HEK293 (cell line): ENCODE measurements around the gene PIP5K1B.

Source experiments
- CTCF ChIA-PET: fragments of 350-600 bp; formaldehyde crosslinking; extraction: SDS; loops from one replicate; lab custom pipeline; 2021; ENCODE audit warnings: antibody characterized with exemption; lab: Yijun Ruan, JAX
- POLR2A ChIA-PET: fragments of 300-600 bp; formaldehyde crosslinking; extraction: SDS; loops from one replicate; lab custom pipeline; 2020; ENCODE audit warnings: antibody characterized with exemption, inconsistent platforms; lab: Yijun Ruan, JAX
- H3K27ac ChIP-seq: fragments of 200-500 bp; sonication (Bioruptor generic); 2 replicates; pipeline ENCODE4 v1.5.1; 2014; ENCODE audit warnings: low read depth, low read length, control low read depth, inconsistent platforms; ENCODE audit errors: extremely low read depth
- H3K36me3 ChIP-seq, 2 experiments: fragments of 200-500 bp in 1 of 2; sonication (Bioruptor generic) in 1 of 2; 1 replicate in 1 of 2; 2 replicates in 1 of 2; pipeline ENCODE4 v1.5.1; 2014 to 2017; ENCODE audit warnings: inconsistent platforms in 2 of 2, low read length in 2 of 2; ENCODE audit not compliant: control insufficient read depth in 2 of 2, insufficient read depth in 1 of 2
- H3K4me1 ChIP-seq: fragments of 200-500 bp; sonication (Bioruptor generic); 2 replicates; pipeline ENCODE4 v1.5.1; 2014; ENCODE audit warnings: mild to moderate bottlenecking, low read length, inconsistent platforms; ENCODE audit not compliant: control insufficient read depth, insufficient read depth
- H3K4me3 ChIP-seq: 2 replicates; pipeline ENCODE4 v1.5.1; 2011; ENCODE audit warnings: low read depth, mild to moderate bottlenecking, control low read depth, low read length, moderate library complexity
- H3K9me3 ChIP-seq: fragments of 200-500 bp; sonication (Bioruptor generic); 2 replicates; pipeline ENCODE4 v1.5.1; 2014; ENCODE audit warnings: low read depth, low read length, inconsistent platforms; ENCODE audit not compliant: control insufficient read depth, insufficient read depth
- BCL11A ChIP-seq: fragments of 450-650 bp; formaldehyde crosslinking; IDR thresholded peaks from 2 replicates; pipeline ENCODE4 v1.5.1; 2016; ENCODE audit warnings: low read depth, missing biosample characterization, missing genetic modification characterization
- BCL6B ChIP-seq: fragments of 450-650 bp; formaldehyde crosslinking; IDR thresholded peaks from 2 replicates; pipeline ENCODE4 v1.5.1; 2017; ENCODE audit warnings: missing biosample characterization, missing genetic modification characterization
- MZF1 ChIP-seq: fragments of 450-650 bp; formaldehyde crosslinking; IDR thresholded peaks from 2 replicates; pipeline ENCODE4 v1.5.1; 2017; ENCODE audit warnings: missing biosample characterization, missing genetic modification characterization, borderline replicate concordance
- ZBTB8A ChIP-seq: fragments of 450-650 bp; formaldehyde crosslinking; IDR thresholded peaks from 2 replicates; pipeline ENCODE4 v1.5.1; 2016; ENCODE audit warnings: missing biosample characterization, missing genetic modification characterization
- ZNF16 ChIP-seq: fragments of 450-650 bp; formaldehyde crosslinking; IDR thresholded peaks from 2 replicates; pipeline ENCODE4 v1.5.1; 2016; ENCODE audit warnings: low read depth, missing biosample characterization, missing genetic modification characterization
- ZNF19 ChIP-seq: fragments of 450-650 bp; formaldehyde crosslinking; IDR thresholded peaks from 2 replicates; pipeline ENCODE4; 2016; ENCODE audit warnings: missing biosample characterization, missing genetic modification characterization, low read depth
- ZNF202 ChIP-seq: fragments of 450-650 bp; formaldehyde crosslinking; IDR thresholded peaks from 2 replicates; pipeline ENCODE4 v1.5.1; 2016; ENCODE audit warnings: missing biosample characterization, missing genetic modification characterization, borderline replicate concordance
- ZNF274 ChIP-seq, 2 experiments: fragments of 200-500 bp in 1 of 2; fragments of 450-650 bp in 1 of 2; sonication (Bioruptor generic) in 1 of 2; formaldehyde crosslinking in 1 of 2; IDR thresholded peaks; 2 replicates each; pipeline versions ENCODE4 v1.5.1 to v1.6.1; 2014 to 2016; ENCODE audit warnings: borderline replicate concordance in 1 of 2, inconsistent platforms in 1 of 2, low read length in 1 of 2, missing biosample characterization in 1 of 2, missing genetic modification characterization in 1 of 2
- ZNF280C ChIP-seq: fragments of 450-650 bp; formaldehyde crosslinking; IDR thresholded peaks from 2 replicates; pipeline ENCODE4 v1.5.1; 2016; ENCODE audit warnings: missing biosample characterization, missing genetic modification characterization
- ZNF324 ChIP-seq: fragments of 450-650 bp; formaldehyde crosslinking; IDR thresholded peaks from 2 replicates; pipeline ENCODE4 v1.5.1; 2016; ENCODE audit warnings: missing biosample characterization, missing genetic modification characterization
- ZNF354C ChIP-seq: fragments of 450-650 bp; formaldehyde crosslinking; IDR thresholded peaks from 2 replicates; pipeline ENCODE4 v1.5.1; 2016; ENCODE audit warnings: missing biosample characterization, missing genetic modification characterization, low read depth, borderline replicate concordance
- ZNF48 ChIP-seq: fragments of 450-650 bp; formaldehyde crosslinking; IDR thresholded peaks from 2 replicates; pipeline ENCODE4 v1.5.1; 2016; ENCODE audit warnings: missing biosample characterization, missing genetic modification characterization
- ZNF561 ChIP-seq: fragments of 450-650 bp; IDR thresholded peaks from 2 replicates; pipeline ENCODE4 v1.5.1; 2018; ENCODE audit warnings: missing biosample characterization, missing genetic modification characterization, borderline replicate concordance
- ZNF621 ChIP-seq: fragments of 450-650 bp; formaldehyde crosslinking; IDR thresholded peaks from 2 replicates; pipeline ENCODE4 v1.5.1; 2017; ENCODE audit warnings: missing biosample characterization, missing genetic modification characterization
- ZNF623 ChIP-seq: fragments of 450-650 bp; formaldehyde crosslinking; IDR thresholded peaks from 2 replicates; pipeline ENCODE4 v1.5.1; 2016; ENCODE audit warnings: missing biosample characterization, missing genetic modification characterization
- ZNF785 ChIP-seq: fragments of 450-650 bp; formaldehyde crosslinking; IDR thresholded peaks from 2 replicates; pipeline ENCODE4 v1.5.1; 2016; ENCODE audit warnings: missing biosample characterization, missing genetic modification characterization
- ZSCAN5A ChIP-seq: fragments of 450-650 bp; formaldehyde crosslinking; IDR thresholded peaks from 2 replicates; pipeline ENCODE4 v1.5.1; 2016; ENCODE audit warnings: missing biosample characterization, missing genetic modification characterization
- TF ChIP-seq, protein P1 (sequence below): fragments of 450-650 bp; formaldehyde crosslinking; IDR thresholded peaks from 2 replicates; pipeline ENCODE4 v1.5.1; 2016; ENCODE audit warnings: missing biosample characterization, missing genetic modification characterization, low read depth
- TF ChIP-seq, protein P2 (sequence below): fragments of 450-650 bp; formaldehyde crosslinking; IDR thresholded peaks from 2 replicates; pipeline ENCODE4 v1.5.1; 2017; ENCODE audit warnings: missing biosample characterization, missing genetic modification characterization

The PIP5K1B gene

DNA sequence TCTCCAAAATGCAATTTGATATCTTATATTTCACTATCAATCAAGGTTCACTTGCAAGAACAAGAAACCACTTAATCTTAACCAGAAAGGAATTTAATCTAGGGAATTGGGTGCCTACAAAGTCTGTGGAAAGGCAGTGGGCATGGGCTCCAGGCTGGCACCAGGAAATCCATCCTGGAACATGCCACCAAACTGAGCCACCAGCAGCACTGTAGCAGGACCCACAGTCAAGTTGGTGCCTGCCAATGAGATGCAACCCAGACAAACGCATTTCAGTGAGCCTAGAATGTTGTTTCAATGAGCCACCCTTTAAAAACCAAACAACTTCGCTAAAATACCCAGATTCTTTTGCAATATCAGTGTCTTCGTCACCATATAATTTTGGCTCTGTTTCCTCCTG, 237.8 kb downstream of the PIP5K1B start (continued):
- TF ChIP-seq BCL6B (tag by site-specific recombination): no peak
- TF ChIP-seq ZNF16: no peak
- no peak for TF ChIP-seq ZNF274 (IDR thresholded peaks at IDR 0.05; ENCODE audit: low read length)
- no peak for TF ChIP-seq ZNF274 (tag by site-specific recombination; IDR thresholded peaks at IDR 0.05; ENCODE audit: borderline replicate concordance)
- TF ChIP-seq BCL11A (tag by site-specific recombination): no peak
- TF ChIP-seq, protein P1, sequence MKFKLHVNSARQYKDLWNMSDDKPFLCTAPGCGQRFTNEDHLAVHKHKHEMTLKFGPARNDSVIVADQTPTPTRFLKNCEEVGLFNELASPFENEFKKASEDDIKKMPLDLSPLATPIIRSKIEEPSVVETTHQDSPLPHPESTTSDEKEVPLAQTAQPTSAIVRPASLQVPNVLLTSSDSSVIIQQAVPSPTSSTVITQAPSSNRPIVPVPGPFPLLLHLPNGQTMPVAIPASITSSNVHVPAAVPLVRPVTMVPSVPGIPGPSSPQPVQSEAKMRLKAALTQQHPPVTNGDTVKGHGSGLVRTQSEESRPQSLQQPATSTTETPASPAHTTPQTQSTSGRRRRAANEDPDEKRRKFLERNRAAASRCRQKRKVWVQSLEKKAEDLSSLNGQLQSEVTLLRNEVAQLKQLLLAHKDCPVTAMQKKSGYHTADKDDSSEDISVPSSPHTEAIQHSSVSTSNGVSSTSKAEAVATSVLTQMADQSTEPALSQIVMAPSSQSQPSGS (tag by site-specific recombination): no peak
- TF ChIP-seq MZF1 (tag by site-specific recombination): no peak
- TF ChIP-seq ZNF19 (tag by site-specific recombination): no peak
- TF ChIP-seq ZBTB8A (tag by site-specific recombination): no peak

DNA sequence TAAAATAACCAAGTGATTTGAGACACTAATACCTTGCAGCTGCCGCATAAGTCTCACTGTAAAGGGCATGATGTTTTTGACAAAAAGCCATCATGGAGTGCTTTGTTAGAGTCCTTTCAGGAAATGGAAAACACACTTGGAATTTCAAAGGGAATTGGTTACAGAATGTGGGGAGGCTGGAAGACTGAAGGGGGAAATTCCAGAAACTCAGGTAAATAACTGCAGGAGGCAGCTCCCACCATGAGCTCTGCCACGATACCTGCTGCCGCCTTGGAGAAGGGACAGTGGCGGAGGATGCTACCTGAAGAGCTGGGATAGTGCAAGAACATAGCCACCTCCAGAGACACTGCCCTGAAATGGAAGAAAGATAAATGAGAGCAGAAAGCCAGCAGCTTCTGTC, 242.0 kb downstream of the PIP5K1B start:
- no peak overlapping the region for H3K27ac ChIP-seq
- CTCF ChIA-PET: interaction anchor here (0.8 kb wide), 1 partner anchor 160 kb away, joined by 5 read pairs; no protein-coding TSS in a partner anchor
- H3K4me1 ChIP-seq: no peaks in the 10 kb centered on the region
- TF ChIP-seq ZNF324 (no peak), ZNF561 (tag by site-specific recombination) (no peak), ZNF274 (IDR thresholded peaks at IDR 0.05; ENCODE audit: low read length) (no peak), ZNF274 (tag by site-specific recombination; IDR thresholded peaks at IDR 0.05; ENCODE audit: borderline replicate concordance) (no peak), ZNF280C (tag by site-specific recombination) (no peak), ZNF623 (no peak), ZNF621 (tag by site-specific recombination) (no peak), ZNF354C (tag by site-specific recombination) (no peak), ZNF785 (tag by site-specific recombination) (no peak), ZSCAN5A (no peak), ZNF202 (tag by site-specific recombination) (no peak), ZNF48 (tag by site-specific recombination) (no peak)
- TF ChIP-seq, protein P2, sequence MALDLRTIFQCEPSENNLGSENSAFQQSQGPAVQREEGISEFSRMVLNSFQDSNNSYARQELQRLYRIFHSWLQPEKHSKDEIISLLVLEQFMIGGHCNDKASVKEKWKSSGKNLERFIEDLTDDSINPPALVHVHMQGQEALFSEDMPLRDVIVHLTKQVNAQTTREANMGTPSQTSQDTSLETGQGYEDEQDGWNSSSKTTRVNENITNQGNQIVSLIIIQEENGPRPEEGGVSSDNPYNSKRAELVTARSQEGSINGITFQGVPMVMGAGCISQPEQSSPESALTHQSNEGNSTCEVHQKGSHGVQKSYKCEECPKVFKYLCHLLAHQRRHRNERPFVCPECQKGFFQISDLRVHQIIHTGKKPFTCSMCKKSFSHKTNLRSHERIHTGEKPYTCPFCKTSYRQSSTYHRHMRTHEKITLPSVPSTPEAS (tag by site-specific recombination): no peak
- no peak overlapping the region for H3K4me3 ChIP-seq
- no peaks in the 10 kb centered on the region for H3K36me3 ChIP-seq
- no peaks in the 10 kb centered on the region for H3K9me3 ChIP-seq
- POLR2A ChIA-PET: no interaction called here
